Left ventricle myocardium inferior (tissue), 1 donor: ENCODE data around the gene ABHD4. TPM values are rescaled to one million over a fixed set of nuclear protein-coding genes. Genes with fewer than 3 reads are reported as not detected.
"Not testable (repeated sequence)": the region's sequence is repeated elsewhere in the genome, so short reads cannot be mapped to it uniquely, and the experiment has no call there.

Experiments used
- DNase-seq: peaks from one replicate; pipeline ENCODE4 v3.0.0-alpha.2; 2020
- H3K27ac ChIP-seq: fragments of 200-600 bp; replicated peaks from 2 replicates; pipeline ENCODE4 v1.8.0; 2021
- H3K27me3 ChIP-seq: fragments of 200-600 bp; 2 replicates; pipeline ENCODE4 v1.8.0; 2021; ENCODE audit warnings: low read depth
- H3K36me3 ChIP-seq: fragments of 200-600 bp; 2 replicates; pipeline ENCODE4 v1.8.0; 2021
- H3K4me1 ChIP-seq: fragments of 200-600 bp; 2 replicates; pipeline ENCODE4 v1.8.0; 2021
- H3K4me3 ChIP-seq: fragments of 200-600 bp; 2 replicates; pipeline ENCODE4 v1.8.0; 2021; ENCODE audit warnings: mild to moderate bottlenecking, moderate library complexity
- H3K9me3 ChIP-seq: fragments of 200-600 bp; replicated peaks from 2 replicates; pipeline ENCODE4 v1.8.0; 2021
- intact Hi-C: fragments of 100-400 bp; cut with micrococcal nuclease; formaldehyde crosslinking; loops from one replicate; pipeline ENCODE4 v1.11.0; 2022
- total RNA-seq: library from RNA; stranded (reverse); fragmentation: NEBNext Ultra II Directional; extraction: Animal tissue kit (Norgen Biotek cat#: 25700); gene quantifications from one replicate; pipeline ENCODE4 v1.2.1, GENCODE V29; 2021
- TF ChIP-seq, protein P1 (sequence below): fragments of 200-600 bp; IDR thresholded peaks from 2 replicates; pipeline ENCODE4 v1.8.0; 2021; ENCODE audit warnings: antibody characterized with exemption, mild to moderate bottlenecking, borderline replicate concordance
- donor health status: DM: no; HTN: yes; CAD: no; lungs with severe emphysema.

The ABHD4 gene
- total RNA-seq, 1 donor from 2014 or later: 23.2 TPM

DNA sequence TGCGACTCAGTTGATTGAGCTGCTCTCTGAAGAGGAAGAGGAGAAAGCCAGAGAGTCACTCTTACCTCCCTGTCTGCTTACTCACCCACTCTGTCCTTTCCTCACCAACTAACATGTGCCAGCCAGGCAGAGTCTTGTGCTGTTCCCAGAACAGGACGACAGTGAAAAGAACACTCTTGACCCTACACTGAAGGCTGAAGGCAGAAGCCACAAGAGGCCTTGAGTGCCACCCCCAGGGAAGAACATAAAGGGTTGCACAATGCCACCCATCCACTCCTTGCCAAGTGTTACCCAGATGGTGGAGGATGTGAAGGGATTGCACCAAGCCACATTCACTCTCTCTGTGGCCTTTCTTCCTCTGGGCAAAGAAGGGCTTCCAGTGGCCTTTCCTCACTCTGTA, 12.8 kb downstream of the ABHD4 start:
- no peak for DNase-seq
- intact Hi-C loops: no loop called here
- H3K4me3 ChIP-seq: no peak overlapping the region
- H3K36me3 ChIP-seq: peaks cover 68% of the 10 kb centered on the region
- TF ChIP-seq, protein P1, sequence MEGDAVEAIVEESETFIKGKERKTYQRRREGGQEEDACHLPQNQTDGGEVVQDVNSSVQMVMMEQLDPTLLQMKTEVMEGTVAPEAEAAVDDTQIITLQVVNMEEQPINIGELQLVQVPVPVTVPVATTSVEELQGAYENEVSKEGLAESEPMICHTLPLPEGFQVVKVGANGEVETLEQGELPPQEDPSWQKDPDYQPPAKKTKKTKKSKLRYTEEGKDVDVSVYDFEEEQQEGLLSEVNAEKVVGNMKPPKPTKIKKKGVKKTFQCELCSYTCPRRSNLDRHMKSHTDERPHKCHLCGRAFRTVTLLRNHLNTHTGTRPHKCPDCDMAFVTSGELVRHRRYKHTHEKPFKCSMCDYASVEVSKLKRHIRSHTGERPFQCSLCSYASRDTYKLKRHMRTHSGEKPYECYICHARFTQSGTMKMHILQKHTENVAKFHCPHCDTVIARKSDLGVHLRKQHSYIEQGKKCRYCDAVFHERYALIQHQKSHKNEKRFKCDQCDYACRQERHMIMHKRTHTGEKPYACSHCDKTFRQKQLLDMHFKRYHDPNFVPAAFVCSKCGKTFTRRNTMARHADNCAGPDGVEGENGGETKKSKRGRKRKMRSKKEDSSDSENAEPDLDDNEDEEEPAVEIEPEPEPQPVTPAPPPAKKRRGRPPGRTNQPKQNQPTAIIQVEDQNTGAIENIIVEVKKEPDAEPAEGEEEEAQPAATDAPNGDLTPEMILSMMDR: no peak
- H3K27ac ChIP-seq: no peak overlapping the region
- H3K9me3 ChIP-seq: peaks cover 3% of the 10 kb centered on the region
- no peaks in the 10 kb centered on the region for H3K27me3 ChIP-seq
- peaks cover 16% of the 10 kb centered on the region for H3K4me1 ChIP-seq

DNA sequence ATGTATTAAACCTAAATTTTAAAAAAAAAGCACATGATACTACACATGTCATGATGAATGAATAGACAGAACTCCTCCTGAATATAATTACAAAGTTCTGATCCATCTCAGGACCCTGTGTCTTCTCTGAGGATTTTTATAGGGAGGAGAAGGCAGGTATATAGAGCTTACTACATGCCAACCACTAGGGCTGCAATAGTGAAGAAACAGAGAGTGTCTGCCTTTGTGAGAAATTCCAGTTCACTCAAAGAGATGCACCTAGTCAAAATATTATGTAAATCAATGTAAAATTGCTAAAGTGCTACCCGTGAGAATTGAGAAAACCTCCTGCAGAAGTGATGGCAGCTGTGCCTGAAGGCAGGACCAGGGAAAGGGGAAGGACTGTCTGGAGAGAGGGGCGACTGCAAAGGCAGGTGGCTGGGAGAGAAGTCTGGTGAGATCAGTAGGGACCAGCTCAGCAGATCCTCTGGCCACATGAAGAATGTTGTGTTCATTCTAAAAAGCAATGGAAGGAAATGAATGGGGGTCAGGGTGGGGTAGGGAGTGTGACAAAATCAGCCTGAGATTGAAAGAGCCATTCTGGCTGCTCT, 15.1 kb downstream of the ABHD4 start:
- peaks cover 16% of the 10 kb centered on the region for H3K4me1 ChIP-seq
- H3K4me3 ChIP-seq: no peak overlapping the region
- H3K9me3 ChIP-seq: peaks cover 11% of the 10 kb centered on the region
- TF ChIP-seq, protein P1: no peak
- H3K27ac ChIP-seq: no peak overlapping the region
- no peaks in the 10 kb centered on the region for H3K27me3 ChIP-seq
- no peak for DNase-seq
- H3K36me3 ChIP-seq: peaks cover 45% of the 10 kb centered on the region
- intact Hi-C loops: no loop called here

DNA sequence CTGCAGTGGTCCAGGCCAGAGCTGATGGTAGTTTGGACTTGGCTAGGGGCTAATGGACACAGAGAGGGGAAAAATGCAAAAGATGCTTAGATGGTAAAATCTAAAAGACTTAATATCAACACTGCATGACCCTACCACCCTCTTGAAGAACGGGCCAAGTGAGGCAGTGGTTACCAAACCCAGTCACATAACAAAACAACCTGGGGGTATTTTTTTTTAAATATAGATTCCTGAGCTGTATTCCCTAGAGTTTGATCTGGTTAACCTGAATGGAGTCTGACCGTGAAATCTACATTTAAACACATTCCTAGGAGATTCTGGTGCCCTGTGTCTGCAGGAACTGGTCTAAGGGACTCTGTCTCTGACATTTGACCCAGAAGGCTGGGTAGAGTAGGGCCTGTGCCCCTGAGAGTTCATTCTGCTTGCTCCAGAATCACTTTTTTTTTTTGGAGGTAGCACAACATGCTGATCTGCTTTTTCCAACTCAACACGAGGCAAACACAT, 15.7 kb downstream of the ABHD4 start:
- Histone ChIP-seq H3K27ac (peak overlapping the region; percentile 44), H3K36me3 (peaks cover 40% of the 10 kb centered on the region), H3K4me1 (peaks cover 16% of the 10 kb centered on the region), H3K9me3 (peaks cover 11% of the 10 kb centered on the region), H3K4me3 (no peak overlapping the region), H3K27me3 (no peaks in the 10 kb centered on the region)
- intact Hi-C loops: no loop called here
- TF ChIP-seq, protein P1: no peak
- DNase-seq: no peak

DNA sequence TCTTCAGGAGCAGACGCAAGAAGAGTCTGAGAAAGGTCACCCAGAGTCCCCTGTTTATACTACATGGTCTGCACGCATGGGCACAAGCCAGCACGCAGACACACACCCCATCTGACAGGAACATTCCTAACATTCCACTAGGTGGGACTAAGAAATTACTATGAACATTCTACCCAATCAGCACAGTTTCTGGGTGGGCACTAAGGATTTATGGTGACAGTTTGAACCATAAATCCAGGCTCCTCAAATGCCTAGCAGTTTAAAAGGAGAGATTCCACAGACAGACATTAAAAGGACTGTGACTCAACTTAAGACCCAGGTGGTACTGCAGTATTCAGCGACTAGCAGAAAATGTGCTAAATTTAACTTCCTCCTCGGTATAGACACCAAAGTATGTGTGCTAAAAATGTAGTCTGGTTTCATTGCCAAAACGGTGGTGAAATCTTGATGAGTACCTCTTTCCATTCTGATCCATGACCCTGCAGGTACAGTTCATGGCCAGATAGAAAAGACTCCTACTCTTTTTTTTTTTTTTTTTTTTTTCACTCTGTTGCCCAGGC, 16.2 kb downstream of the ABHD4 start:
- TF ChIP-seq, protein P1: no peak
- Histone ChIP-seq H3K9me3 (peaks cover 11% of the 10 kb centered on the region), H3K36me3 (peaks cover 34% of the 10 kb centered on the region), H3K27me3 (no peaks in the 10 kb centered on the region), H3K4me1 (peaks cover 16% of the 10 kb centered on the region), H3K4me3 (no peak overlapping the region), H3K27ac (peak overlapping the region; percentile 44)
- DNase-seq: no peak
- intact Hi-C loops: no loop called here

DNA sequence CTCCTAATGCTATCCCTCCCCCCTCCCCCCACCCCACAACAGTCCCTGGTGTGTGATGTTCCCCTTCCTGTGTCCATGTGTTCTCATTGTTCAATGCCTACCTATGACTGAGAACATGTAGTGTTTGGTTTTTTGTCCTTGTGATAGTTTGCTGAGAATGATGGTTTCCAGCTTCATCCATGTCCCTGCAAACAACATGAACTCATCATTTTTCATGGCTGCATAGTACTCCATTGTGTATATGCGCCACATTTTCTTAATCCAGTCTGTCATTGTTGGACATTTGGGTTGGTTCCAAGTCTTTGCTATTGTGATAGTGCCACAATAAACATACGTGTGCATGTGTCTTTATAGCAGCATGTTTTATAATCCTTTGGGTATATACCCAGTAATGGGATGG, 17.7 kb downstream of the ABHD4 start:
- peaks cover 16% of the 10 kb centered on the region for H3K4me1 ChIP-seq
- intact Hi-C loops, DNase-seq, H3K4me3 ChIP-seq, H3K27ac ChIP-seq, H3K27me3 ChIP-seq: not testable (repeated sequence)
- H3K9me3 ChIP-seq: peaks cover 11% of the 10 kb centered on the region
- peaks cover 20% of the 10 kb centered on the region for H3K36me3 ChIP-seq

DNA sequence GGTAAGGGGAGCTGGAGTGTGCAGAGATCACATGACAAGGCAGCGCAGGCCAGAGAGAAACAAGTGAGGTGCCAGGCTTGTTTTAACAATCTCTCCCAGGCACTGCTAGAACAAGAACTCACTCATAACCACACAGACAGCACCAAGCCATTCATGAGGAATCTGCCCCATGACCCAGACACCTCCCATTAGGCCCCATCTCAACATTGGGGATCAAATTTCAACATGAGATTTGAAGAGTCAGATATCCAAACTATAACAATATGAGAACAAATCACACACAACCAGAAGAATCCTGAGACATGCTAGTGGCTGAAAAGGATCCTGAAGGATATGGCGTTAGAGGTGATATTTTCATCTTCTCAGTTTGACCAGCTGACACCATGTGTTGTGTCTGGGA, 24.2 kb downstream of the ABHD4 start:
- no peak for DNase-seq
- H3K27me3 ChIP-seq: no peaks in the 10 kb centered on the region
- no peak overlapping the region for H3K27ac ChIP-seq
- no peaks in the 10 kb centered on the region for H3K36me3 ChIP-seq
- H3K4me1 ChIP-seq: peaks cover 3% of the 10 kb centered on the region
- TF ChIP-seq, protein P1: no peak
- intact Hi-C loops: no loop called here
- peaks cover 4% of the 10 kb centered on the region for H3K9me3 ChIP-seq
- H3K4me3 ChIP-seq: no peak overlapping the region
